OCI-LY3 (cell line): ENCODE data around the gene NKTR.

Source experiments
- CTCF ChIP-seq: fragments of 200-600, 300-600 bp; sonication (generic); IDR thresholded peaks from 2 replicates; pipeline ENCODE4 v1.5.1; 2014; ENCODE audit warnings: antibody characterized with exemption, low read length, low read depth
- EZH2phosphoT487 ChIP-seq: fragments of 200-600 bp; shearing (Covaris generic); IDR thresholded peaks from 2 replicates; pipeline ENCODE4 v1.6.1; 2018; ENCODE audit warnings: antibody characterized with exemption, mixed run types, low read depth

- TF ChIP-seq CTCF (no peak), EZH2phosphoT487 (no peak)
These were observed 84.3 kb downstream of the NKTR start for GRCh38 chr3:42684632-42685362.
